HCEC 1CT (cell line): ENCODE measurements around the gene ABHD17A.

Source experiments
- DNase-seq: peaks from one replicate; pipeline ENCODE4 v3.0.0-alpha.2; 2017

The ABHD17A gene

GRCh38 chr19:1850809-1851653 lies 34.3 kb downstream of the ABHD17A start:
- no peak for DNase-seq

GRCh38 chr19:1849886-1850398 lies 35.4 kb downstream of the ABHD17A start:
- DNase-seq = no peak

GRCh38 chr19:1849132-1849474 lies 36.2 kb downstream of the ABHD17A start:
- no peak for DNase-seq

- DNase-seq = peak; percentile 86
These were observed 36.7 kb downstream of the ABHD17A start, which contains the start of gene REXO1 for GRCh38 chr19:1848399-1849131. Gene REXO1, minus strand, starts transcription at chr19:1848483. Its CDS starts 125 bp downstream, at chr19:1848358.

- DNase-seq = peak; percentile 53
These were observed 37.5 kb downstream of the ABHD17A start for GRCh38 chr19:1847684-1848398.

- no peak for DNase-seq
These were observed 38.0 kb downstream of the ABHD17A start for GRCh38 chr19:1847348-1847683.

GRCh38 chr19:1846517-1847204 lies 38.6 kb downstream of the ABHD17A start:
- DNase-seq = no peak

- no peak for DNase-seq
These were observed 39.7 kb downstream of the ABHD17A start for GRCh38 chr19:1845642-1846041.

GRCh38 chr19:1845125-1845515 lies 40.2 kb downstream of the ABHD17A start:
- no peak for DNase-seq

- DNase-seq = no peak
These were observed 40.7 kb downstream of the ABHD17A start for GRCh38 chr19:1844513-1845124.

- DNase-seq = no peak
These were observed 41.5 kb downstream of the ABHD17A start for GRCh38 chr19:1843646-1844394.

GRCh38 chr19:1843116-1843515 lies 42.2 kb downstream of the ABHD17A start:
- DNase-seq = no peak

- DNase-seq = no peak
These were observed 43.9 kb downstream of the ABHD17A start for GRCh38 chr19:1841209-1841924.

- no peak for DNase-seq
These were observed 44.7 kb downstream of the ABHD17A start for GRCh38 chr19:1840541-1841115.

GRCh38 chr19:1839658-1840540 lies 45.4 kb downstream of the ABHD17A start:
- DNase-seq = no peak

GRCh38 chr19:1837625-1838105 lies 47.6 kb downstream of the ABHD17A start:
- no peak for DNase-seq

GRCh38 chr19:1837222-1837565 lies 48.1 kb downstream of the ABHD17A start:
- DNase-seq = no peak

- DNase-seq = no peak
These were observed 48.7 kb downstream of the ABHD17A start for GRCh38 chr19:1836458-1837221.

- no peak for DNase-seq
These were observed 51.8 kb downstream of the ABHD17A start for GRCh38 chr19:1833540-1833939.
